22Rv1 (cell line): ENCODE measurements around the gene NDRG3.

Experiments
- H3K27ac ChIP-seq: fragments of 450-650 bp; 2 replicates; pipeline ENCODE4 v1.5.1; 2017
- CTCF ChIP-seq: fragments of 450-650 bp; IDR thresholded peaks from 2 replicates; pipeline ENCODE4 v1.5.1; 2017; ENCODE audit warnings: mild to moderate bottlenecking
- ZFX ChIP-seq: fragments of 450-650 bp; IDR thresholded peaks from 2 replicates; pipeline ENCODE4 v1.6.1; 2017; ENCODE audit warnings: antibody characterized with exemption, borderline replicate concordance

Gene NDRG3

GRCh38 chr20:36672991-36673390 is 72.9 kb downstream of the NDRG3 start:
- TF ChIP-seq CTCF: no peak
- no peak for TF ChIP-seq ZFX
- H3K27ac ChIP-seq: no peak overlapping the region

- no peak overlapping the region for H3K27ac ChIP-seq
- TF ChIP-seq ZFX (no peak), CTCF (no peak)
These were observed 75.1 kb downstream of the NDRG3 start for GRCh38 chr20:36670665-36671357.

- no peak overlapping the region for H3K27ac ChIP-seq
- TF ChIP-seq ZFX (no peak), CTCF (no peak)
These were observed 79.6 kb downstream of the NDRG3 start for GRCh38 chr20:36666181-36666740.

GRCh38 chr20:36663031-36663430 is 82.9 kb downstream of the NDRG3 start:
- TF ChIP-seq CTCF: no peak
- TF ChIP-seq ZFX: no peak
- no peak overlapping the region for H3K27ac ChIP-seq

GRCh38 chr20:36658300-36658699 is 87.6 kb downstream of the NDRG3 start:
- no peak for TF ChIP-seq CTCF
- TF ChIP-seq ZFX: no peak
- H3K27ac ChIP-seq: no peak overlapping the region

GRCh38 chr20:36656733-36657132 is 89.2 kb downstream of the NDRG3 start:
- TF ChIP-seq CTCF (no peak), ZFX (no peak)
- H3K27ac ChIP-seq: no peak overlapping the region

- TF ChIP-seq ZFX: no peak
- TF ChIP-seq CTCF: no peak
- no peak overlapping the region for H3K27ac ChIP-seq
These were observed 90.9 kb downstream of the NDRG3 start for GRCh38 chr20:36655004-36655403.
